GM12892 (cell line): ENCODE results near the gene LINC01488.

Source experiments
- DNase-seq: peaks from one replicate; pipeline ENCODE4 v3.0.0; 2011; ENCODE audit not compliant: insufficient read length
- FAIRE-seq: peaks from 2 replicates; lab custom pipeline; 2011; peaks lifted over from hg19 to GRCh38; lab: Jason Lieb, UNC
- POLR2A ChIP-seq: IDR thresholded peaks from 2 replicates; pipeline ENCODE4 v1.6.1; 2011; ENCODE audit warnings: low read depth, low read length, control low read depth
- POLR2AphosphoS5 ChIP-seq: IDR thresholded peaks from 2 replicates; pipeline ENCODE4 v1.6.1; 2011; ENCODE audit warnings: low read depth, low read length, control low read depth
- TAF1 ChIP-seq: IDR thresholded peaks from 2 replicates; pipeline ENCODE4 v1.6.1; 2011; ENCODE audit warnings: low read depth, mild to moderate bottlenecking, control low read depth, low read length, borderline replicate concordance

LINC01488 gene

DNA sequence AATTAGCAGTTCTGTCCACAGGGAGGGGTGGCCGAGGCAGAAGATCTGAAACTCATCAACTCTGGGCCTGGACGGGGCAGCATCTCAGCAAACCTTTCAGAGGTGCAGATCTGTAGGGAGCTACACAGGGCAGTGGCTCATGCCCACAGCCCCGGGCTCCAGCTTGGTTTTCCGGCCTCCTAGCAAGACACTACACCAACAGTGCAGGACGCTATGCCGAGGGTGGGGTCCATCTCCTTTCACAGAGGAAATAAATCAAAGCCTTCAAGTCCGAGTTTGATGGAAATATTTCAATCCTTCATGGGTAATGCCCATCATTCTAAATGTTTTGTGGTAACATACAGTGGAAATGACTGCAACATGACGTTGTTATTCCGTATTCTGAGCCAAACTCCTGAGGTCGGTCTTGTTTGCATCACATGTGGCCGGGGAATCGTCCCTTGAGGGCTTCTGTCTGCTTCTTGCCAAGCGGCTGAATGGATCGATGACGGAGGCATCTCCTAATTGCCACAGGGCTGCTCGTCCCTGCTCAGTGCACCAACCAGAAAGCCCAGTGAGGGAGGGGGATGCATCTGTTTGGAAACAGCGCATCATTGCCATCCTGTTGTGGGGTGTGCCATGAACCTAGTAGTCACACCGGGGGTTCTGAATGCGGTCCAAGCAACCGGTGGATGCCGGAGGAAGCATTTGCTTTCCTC lies 30.0 kb downstream of the LINC01488 start:
- no peak for FAIRE-seq
- TF ChIP-seq POLR2AphosphoS5 (no peak), POLR2A (no peak), TAF1 (no peak)
- no peak for DNase-seq

- no peak for DNase-seq
- TF ChIP-seq TAF1 (no peak), POLR2A (no peak), POLR2AphosphoS5 (no peak)
- FAIRE-seq = no peak
Measured at GRCh38 chr11:69512136-69512535, 30.7 kb downstream of the LINC01488 start.

GRCh38 chr11:69512790-69513189 lies 31.3 kb downstream of the LINC01488 start:
- no peak for DNase-seq
- TF ChIP-seq POLR2AphosphoS5 = no peak
- no peak for TF ChIP-seq TAF1
- TF ChIP-seq POLR2A = no peak

DNA sequence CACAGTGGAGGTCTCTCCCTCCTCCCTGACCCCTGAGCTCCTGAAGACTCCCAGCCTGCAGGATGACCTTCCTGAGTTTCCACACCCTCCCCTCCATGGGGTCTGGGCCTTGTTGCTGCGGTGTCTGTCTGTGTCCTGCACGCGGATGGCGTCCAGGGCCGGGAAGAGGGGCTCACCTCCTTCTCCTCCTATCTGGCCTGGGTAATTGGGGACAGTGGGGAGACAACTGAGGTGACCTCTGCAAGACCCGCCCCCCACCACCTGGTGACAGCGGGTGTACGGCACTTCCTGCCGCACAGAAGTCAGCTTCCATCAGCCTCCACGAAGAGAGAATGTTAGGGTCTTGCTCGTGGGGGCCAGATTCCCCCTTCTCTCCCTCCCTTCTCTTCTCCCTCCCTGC lies 31.7 kb downstream of the LINC01488 start:
- DNase-seq (no peak), FAIRE-seq (no peak)
- TF ChIP-seq POLR2AphosphoS5 (no peak), POLR2A (no peak), TAF1 (no peak)

More at GRCh38 chr11:69512790-69513189, 31.3 kb downstream of the LINC01488 start:
- no peak for FAIRE-seq

GRCh38 chr11:69513663-69514224 lies 32.3 kb downstream of the LINC01488 start:
- no peak for TF ChIP-seq POLR2AphosphoS5
- no peak for TF ChIP-seq TAF1
- TF ChIP-seq POLR2A = no peak
- FAIRE-seq (no peak), DNase-seq (no peak)

- no peak for FAIRE-seq
- no peak for TF ChIP-seq POLR2AphosphoS5
- TF ChIP-seq POLR2A = no peak
- no peak for TF ChIP-seq TAF1
Measured at GRCh38 chr11:69514771-69515170, 33.3 kb downstream of the LINC01488 start.

GRCh38 chr11:69515271-69516245 lies 34.1 kb downstream of the LINC01488 start:
- FAIRE-seq (peak; percentile 24), DNase-seq (no peak)
- TF ChIP-seq POLR2AphosphoS5 = no peak

More at GRCh38 chr11:69514771-69515170, 33.3 kb downstream of the LINC01488 start:
- DNase-seq = no peak

DNA sequence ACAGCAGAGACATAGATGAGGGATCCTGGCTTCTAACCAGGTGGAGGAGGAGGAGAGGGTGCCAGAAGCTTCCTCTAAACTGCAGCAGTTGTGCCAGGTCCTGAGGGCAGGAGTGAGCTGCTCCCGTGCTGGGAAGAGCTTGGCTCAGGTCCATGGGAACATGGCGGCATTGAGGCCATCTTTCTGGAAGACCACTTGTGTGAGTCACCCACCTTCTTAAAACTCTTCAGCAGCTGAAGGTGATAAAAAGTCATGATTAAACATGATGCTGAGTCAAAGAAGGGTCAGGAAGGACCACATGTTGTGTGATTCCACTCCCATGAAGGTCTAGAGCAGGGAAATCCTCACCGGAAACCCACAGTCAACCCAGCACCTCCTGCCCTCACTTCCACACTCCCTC lies 35.1 kb downstream of the LINC01488 start:
- TF ChIP-seq TAF1 (no peak), POLR2AphosphoS5 (no peak), POLR2A (no peak)
- FAIRE-seq = no peak
- no peak for DNase-seq

- TF ChIP-seq TAF1 (no peak), POLR2A (no peak), POLR2AphosphoS5 (no peak)
- no peak for DNase-seq
- FAIRE-seq = no peak
Measured at GRCh38 chr11:69518081-69518950, 36.9 kb downstream of the LINC01488 start.

DNA sequence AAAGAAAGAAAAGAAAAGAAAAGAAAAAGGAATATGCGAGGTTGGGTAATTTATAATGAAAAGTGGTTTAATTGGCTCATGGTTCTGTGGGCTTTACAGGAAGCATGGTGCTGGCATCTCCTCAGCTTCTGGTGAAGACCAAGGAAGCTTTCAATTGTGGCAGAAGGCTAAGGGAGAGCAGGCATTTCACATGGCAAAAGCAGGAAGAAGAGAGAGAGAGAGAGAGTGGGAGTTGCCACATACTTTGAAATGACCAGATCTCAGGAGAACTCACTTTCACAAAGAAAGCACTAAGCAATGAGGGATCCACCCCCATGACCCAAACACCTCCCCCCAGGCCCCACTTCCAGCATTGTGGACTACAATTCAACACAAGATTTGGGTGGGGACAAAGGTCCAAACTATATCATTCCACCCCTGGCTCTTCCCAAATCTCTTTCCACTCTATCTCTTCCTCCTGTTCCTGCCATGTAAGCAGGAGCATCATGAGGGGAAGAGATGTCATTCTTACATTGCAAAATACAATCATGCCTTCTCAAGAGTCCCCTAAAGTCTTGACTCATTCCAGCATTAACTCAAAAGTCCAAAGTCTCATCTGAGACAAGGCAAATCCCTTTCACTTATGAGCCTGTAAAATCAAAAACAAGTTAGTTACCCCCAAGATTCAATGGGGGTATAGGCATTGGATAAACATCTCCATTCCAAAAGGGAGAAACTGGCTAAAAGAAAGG lies 38.9 kb downstream of the LINC01488 start:
- DNase-seq = no peak
- TF ChIP-seq POLR2AphosphoS5 (no peak), POLR2A (no peak), TAF1 (no peak)
- no peak for FAIRE-seq

DNA sequence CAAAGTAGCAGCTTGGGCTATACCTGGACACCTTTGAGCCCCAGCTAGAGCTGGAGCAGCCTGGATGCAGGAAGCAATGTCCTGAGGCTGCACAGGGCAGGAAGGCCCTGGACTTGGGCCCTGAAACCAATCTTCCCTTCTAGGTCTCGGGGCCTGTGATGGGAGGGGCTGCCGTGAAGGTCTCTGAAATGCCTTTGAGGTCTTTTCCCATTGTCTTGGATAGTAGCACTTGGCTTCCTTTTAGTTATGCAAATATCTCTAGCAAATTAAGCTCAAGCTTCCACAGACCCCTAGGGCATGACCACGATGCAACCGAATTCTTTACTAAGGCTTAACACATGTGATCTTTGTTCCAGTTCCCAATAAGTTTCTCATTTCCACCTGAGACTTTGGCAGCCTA lies 40.0 kb downstream of the LINC01488 start:
- no peak for DNase-seq
- TF ChIP-seq POLR2AphosphoS5 = no peak
- no peak for TF ChIP-seq POLR2A
- no peak for TF ChIP-seq TAF1
- no peak for FAIRE-seq
